Mononuclear cell (primary cell): ENCODE data around the gene AATK. TPM values are rescaled to one million over a fixed set of nuclear protein-coding genes. Genes with fewer than 3 reads are reported as not detected.
"Not testable (repeated sequence)": the region's sequence is repeated elsewhere in the genome, so short reads cannot be mapped to it uniquely, and the experiment has no call there.

Source experiments
- H3K27me3 ChIP-seq: 2 replicates; pipeline ENCODE4 v1.6.0; 2011; ENCODE audit warnings: low read length, control low read depth; ENCODE audit not compliant: insufficient read depth
- H3K4me1 ChIP-seq: 2 replicates; pipeline ENCODE4 v1.5.1; 2011; ENCODE audit warnings: mild to moderate bottlenecking, low read length, control low read depth; ENCODE audit not compliant: insufficient read depth
- H3K4me3 ChIP-seq: 2 replicates; pipeline ENCODE4 v1.5.1; 2011; ENCODE audit warnings: mild to moderate bottlenecking, low read length, moderate library complexity
- H3K9me3 ChIP-seq: 2 replicates; pipeline ENCODE4 v1.5.1; 2011; ENCODE audit warnings: low read depth, mild to moderate bottlenecking, control low read depth, low read length
- total RNA-seq: library from RNA; depleted of rRNA; stranded (reverse); fragments of >200 nt; gene quantifications from one replicate; pipeline ENCODE4 v1.2.3, GENCODE V29; 2012

AATK gene
- total RNA-seq, 1 donor: 2.0 TPM

DNA sequence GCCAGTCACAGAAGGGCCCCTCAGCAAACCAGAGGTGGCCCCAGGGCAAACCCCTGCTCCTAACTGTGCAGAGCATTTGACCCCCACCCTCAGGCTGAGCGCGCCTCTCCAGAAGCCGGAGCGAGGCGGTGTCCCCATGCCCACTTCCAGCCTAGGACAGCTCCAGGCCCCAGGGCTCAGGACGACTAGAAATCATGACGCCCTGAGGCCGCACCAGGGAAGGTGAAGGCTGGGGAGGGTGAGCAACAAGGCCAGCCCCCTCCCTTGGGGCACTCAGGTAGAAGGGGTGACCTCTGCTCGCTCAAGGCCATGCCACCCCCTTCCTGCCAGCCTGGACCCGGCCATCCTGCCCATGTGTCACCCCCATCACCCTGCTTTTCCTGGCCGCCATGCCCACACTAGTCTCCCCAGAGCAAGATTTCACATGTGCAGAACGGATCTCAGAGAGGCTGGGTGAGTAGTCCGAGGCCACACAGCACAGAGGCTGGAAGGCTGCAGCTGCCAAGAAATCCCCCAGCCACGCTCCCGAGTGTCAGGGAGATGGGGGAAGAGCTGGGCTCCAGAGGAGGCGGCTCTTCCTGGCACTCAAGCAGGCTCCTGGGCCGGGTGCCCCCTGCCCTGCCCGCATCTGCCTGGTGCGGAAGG is 2.8 kb downstream of the AATK start:
- Histone ChIP-seq H3K9me3 (no peaks in the 10 kb centered on the region), H3K4me1 (peaks cover 13% of the 10 kb centered on the region), H3K27me3 (peaks cover 8% of the 10 kb centered on the region), H3K4me3 (no peak overlapping the region)

GRCh38 chr17:81162491-81162890 is 3.5 kb downstream of the AATK start:
- no peak overlapping the region for H3K4me3 ChIP-seq
- peaks cover 13% of the 10 kb centered on the region for H3K4me1 ChIP-seq
- H3K9me3 ChIP-seq: no peaks in the 10 kb centered on the region
- peaks cover 8% of the 10 kb centered on the region for H3K27me3 ChIP-seq

DNA sequence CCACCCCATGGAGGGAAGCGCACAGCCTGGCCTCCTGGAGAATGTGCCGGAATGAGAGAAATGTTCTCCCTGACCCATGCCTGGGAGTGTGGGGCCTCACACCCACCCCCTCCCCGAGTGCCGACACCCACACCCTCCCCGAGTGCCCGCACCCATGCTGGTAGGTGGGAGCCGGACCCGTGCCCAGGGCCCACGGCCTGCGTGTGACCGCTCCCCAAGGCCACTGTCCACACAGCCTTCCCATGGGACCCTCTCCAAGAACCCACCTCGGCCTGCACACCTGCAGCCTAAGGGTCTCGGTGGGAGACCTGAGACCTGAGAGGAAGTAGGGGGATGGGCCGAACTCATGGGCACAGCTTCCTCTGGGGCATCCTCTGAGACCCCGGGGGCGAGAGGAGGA is 4.0 kb downstream of the AATK start:
- Histone ChIP-seq H3K27me3 (peaks cover 8% of the 10 kb centered on the region), H3K4me1 (peaks cover 13% of the 10 kb centered on the region), H3K4me3 (no peak overlapping the region), H3K9me3 (no peaks in the 10 kb centered on the region)

DNA sequence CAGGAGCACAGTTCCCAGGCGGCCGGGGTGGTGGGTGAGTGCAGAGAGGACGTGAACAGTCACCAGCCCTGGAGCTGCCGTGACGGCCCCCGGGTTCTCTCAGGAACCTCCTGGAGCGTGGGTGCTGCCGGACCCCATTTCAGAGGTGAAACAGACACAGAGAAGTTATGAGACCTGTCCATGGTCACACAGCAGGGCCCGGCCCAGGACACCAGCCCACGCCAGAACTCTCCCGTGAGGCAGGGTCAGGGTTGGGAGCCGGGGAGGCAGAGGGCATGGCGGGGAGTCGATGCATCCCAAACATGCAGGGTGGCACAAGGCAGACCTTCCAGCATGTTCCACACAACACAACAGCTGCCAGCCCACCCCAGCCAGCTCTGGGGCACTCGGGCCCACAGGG is 4.5 kb downstream of the AATK start:
- Histone ChIP-seq H3K4me1 (peaks cover 13% of the 10 kb centered on the region), H3K9me3 (no peaks in the 10 kb centered on the region), H3K4me3 (no peak overlapping the region), H3K27me3 (peaks cover 4% of the 10 kb centered on the region)

DNA sequence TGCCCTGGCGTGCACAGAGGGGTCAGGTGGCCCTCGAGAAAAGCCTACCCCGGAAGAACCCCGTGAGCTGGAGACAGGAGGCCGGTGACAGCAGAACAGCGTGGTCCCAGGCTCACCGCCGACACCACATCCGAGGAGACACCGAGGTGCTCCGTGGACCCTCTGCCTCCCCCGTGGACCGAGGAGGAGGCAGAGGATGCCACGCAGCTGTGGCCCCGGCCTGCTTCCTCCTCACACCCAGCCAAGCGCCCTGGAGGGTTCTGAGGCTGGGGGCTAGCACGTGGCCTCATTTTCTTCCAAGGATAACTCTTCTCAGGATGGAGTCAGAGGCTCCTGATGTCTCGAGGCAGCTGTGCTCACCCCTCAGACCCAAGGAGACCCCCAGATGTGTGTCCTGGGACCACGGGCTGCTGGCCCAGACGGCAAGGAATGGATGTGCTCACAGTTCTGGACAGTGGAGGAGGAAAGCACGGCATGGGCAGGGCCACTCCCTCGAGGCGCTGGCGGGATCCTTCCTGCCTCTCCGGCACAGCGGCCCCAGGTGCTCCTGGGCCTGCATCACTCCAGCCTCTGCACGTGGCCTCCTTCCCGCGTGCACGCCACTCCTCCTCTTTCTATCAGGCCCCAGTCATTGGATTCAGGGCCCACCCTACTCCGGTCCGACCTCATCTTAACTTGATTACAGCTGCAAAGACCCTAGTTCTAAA is 5.1 kb downstream of the AATK start:
- peak overlapping the region; percentile 46 for H3K4me3 ChIP-seq
- H3K27me3 ChIP-seq: peaks cover 3% of the 10 kb centered on the region
- H3K4me1 ChIP-seq: peaks cover 13% of the 10 kb centered on the region
- no peaks in the 10 kb centered on the region for H3K9me3 ChIP-seq

DNA sequence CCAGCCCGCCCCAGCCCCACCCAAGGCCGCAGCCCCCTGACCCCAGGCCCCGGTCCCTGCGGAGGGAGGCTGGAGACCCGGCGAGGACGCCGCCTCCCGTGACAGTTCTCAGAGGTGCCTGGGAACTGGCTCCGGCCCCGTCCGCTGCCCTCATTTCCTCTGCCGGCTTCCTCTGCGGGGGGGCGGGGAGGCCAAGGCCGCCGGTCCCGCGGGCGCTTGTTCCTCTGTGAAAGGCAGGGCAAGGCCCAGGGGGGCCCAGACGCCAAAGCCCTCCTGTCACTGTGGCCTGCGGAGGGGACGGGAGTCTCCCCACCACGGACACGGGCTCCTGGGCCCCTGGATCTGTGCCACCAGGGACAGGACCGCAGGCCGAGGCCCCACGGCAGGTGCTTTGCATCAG is 5.7 kb downstream of the AATK start:
- Histone ChIP-seq H3K4me3 (peak overlapping the region; percentile 46), H3K9me3 (no peaks in the 10 kb centered on the region), H3K27me3 (peaks cover 3% of the 10 kb centered on the region), H3K4me1 (peaks cover 13% of the 10 kb centered on the region)

DNA sequence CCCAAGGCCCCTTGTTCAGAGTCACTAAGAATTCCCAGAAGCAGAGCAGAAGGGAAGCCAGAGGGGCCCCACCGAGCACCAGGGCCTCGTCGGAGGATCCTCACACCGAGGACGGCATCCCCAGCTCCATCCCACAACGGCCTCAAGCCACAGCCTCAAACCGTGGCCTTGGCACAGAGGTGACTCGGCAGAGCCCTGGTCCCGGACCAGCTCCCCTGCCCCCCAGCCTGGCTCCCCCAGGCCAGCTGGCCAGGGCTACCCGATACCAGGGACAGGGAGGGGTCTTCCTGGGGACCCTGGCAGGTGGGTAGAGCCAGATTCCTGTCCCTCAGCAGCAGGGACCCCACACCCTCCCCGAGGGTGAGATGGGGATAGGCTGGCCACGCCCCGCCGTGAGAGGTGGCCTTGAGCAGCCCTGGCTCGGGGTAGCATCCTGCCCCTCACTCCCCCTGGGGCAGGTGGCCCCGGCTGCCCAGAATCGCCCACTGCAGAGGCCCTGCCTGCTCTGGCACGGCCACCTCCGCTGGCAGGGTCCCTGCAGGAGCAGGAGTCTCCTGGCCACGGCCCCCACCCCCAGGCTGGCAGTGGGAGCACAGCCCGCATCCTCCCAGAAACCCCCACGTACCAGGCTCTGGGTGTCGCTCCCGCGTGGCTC is 6.3 kb downstream of the AATK start:
- H3K4me3 ChIP-seq: peak overlapping the region; percentile 46
- peaks cover under 1% of the 10 kb centered on the region for H3K27me3 ChIP-seq
- H3K9me3 ChIP-seq: no peaks in the 10 kb centered on the region
- H3K4me1 ChIP-seq: peaks cover 16% of the 10 kb centered on the region

DNA sequence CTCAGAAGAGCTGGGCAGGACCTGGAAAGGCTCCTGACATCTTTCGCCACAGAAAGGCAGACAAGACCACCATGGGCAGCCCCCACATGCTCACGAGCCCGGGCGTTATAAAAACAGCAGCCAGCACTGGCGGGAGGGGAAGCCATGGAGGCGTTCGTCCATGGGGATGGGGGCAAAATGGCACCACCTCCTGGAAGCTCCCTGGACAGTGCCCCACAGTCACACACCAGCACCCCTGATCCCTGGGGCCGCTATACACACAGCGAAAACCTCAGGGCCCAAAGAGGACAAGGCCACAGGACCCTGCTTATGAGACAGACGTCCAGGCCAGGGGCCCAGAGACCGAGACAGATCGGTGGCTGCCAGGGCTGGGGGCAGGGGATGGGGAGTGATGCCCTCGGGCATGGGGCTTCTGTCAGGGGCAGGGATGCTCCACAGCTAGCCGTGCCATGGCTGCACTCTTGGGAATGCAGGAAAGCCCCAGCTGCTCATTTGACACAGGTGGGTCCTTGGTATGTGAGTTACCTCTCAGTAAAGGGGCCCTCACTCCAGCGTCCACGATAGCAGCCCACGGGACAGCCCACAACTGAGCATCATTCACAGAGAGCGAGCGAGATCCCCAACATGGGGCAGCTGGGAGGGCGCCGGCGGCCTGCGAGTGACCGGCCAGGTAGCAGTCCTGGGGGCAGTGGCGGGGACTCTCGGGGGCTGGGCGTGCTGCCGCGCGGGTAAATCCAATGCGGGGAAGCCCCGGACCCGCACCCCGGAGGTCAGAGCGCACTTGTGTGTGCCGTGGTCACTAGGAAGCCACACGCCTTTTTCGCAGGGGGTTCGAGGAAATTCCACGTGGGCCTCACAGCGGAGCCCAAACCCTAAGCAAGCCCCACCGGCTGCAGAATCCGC is 7.1 kb downstream of the AATK start:
- Histone ChIP-seq H3K27me3 (no peaks in the 10 kb centered on the region), H3K4me1 (peaks cover 17% of the 10 kb centered on the region), H3K4me3 (peak overlapping the region; percentile 46), H3K9me3 (no peaks in the 10 kb centered on the region)

DNA sequence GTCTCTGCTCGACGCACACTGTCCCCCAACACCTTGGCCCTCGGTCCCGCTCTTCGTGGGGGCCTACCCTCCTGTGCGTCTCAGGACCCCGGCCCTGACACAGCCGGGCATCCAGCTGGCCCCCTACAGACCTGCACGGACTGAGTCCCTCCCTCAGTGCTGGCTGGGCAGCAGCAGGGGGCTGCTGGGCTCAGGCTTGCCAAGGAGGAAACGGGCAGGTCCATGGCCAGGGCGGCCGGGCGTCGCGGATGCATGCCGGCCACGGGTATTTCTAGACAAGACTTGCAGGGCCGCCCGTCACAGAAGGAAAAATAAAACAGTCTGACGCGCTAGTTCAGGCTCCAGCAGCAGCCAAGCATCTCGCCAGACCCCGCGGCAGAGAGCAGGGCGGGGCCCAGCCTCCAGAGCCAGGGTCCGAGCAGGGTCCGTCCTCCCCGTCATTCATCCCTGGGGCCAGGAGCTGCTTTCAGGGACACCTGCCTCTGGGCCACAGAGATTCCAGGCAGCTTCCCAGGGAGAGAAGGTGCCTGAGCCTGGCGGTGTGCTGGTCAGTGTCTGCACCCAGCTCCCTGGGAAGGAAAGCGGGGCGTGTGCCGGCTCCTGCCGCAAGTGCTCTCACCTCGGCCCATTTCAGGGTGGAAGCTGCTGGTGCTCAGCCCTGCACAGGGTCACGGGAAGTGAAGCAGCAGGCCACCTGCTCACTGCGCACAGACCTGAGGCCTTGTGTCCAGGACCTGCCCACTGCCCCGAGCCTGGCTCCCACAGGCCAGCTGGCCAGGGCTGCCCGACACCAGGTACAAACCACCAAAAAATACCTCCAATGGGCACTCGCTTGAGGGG is 8.0 kb downstream of the AATK start:
- Histone ChIP-seq H3K4me3 (no peak overlapping the region), H3K4me1 (peaks cover 20% of the 10 kb centered on the region), H3K27me3 (no peaks in the 10 kb centered on the region), H3K9me3 (no peaks in the 10 kb centered on the region)

- Histone ChIP-seq H3K4me3 (no peak overlapping the region), H3K27me3 (no peaks in the 10 kb centered on the region), H3K9me3 (no peaks in the 10 kb centered on the region), H3K4me1 (peaks cover 30% of the 10 kb centered on the region)
Observed at GRCh38 chr17:81156866-81157805, 8.9 kb downstream of the AATK start.

GRCh38 chr17:81154961-81155360 is 11.1 kb downstream of the AATK start:
- no peaks in the 10 kb centered on the region for H3K27me3 ChIP-seq
- H3K4me1 ChIP-seq: peaks cover 42% of the 10 kb centered on the region
- H3K4me3 ChIP-seq: no peak overlapping the region
- no peaks in the 10 kb centered on the region for H3K9me3 ChIP-seq

DNA sequence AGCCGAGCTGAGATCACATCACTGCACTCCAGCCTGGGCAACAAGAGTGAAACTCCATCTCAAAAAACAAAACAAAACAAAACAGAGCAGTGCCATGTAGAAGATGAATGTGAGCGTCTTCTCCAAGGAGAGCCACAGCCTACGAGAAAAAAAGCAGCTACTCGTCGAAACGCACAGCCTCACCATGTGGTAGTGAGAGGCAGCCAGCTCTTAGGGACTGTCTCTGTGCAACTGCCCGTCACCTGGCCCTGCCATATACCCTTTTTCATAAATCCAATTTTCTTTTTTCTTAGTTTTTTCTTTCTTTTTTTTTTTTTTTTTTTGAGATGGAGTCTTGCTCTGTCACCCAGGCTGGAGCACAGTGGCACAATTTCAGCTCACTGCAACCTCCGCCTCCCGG is 12.0 kb downstream of the AATK start:
- peaks cover 46% of the 10 kb centered on the region for H3K4me1 ChIP-seq

GRCh38 chr17:81153340-81153803 is 12.6 kb downstream of the AATK start:
- Histone ChIP-seq H3K4me1 (peaks cover 51% of the 10 kb centered on the region), H3K9me3 (no peaks in the 10 kb centered on the region), H3K4me3 (no peak overlapping the region)

More for the DNA sequence above, 12.0 kb downstream of the AATK start:
- not testable (repeated sequence) for H3K27me3 ChIP-seq, H3K4me3 ChIP-seq, H3K9me3 ChIP-seq

More at GRCh38 chr17:81153340-81153803, 12.6 kb downstream of the AATK start:
- H3K27me3 ChIP-seq: no peaks in the 10 kb centered on the region
